Astrocyte of the hippocampus (primary cell): ENCODE measurements around the gene VWA8.

Source experiments
- DNase-seq: peaks from one replicate; pipeline ENCODE4 v3.0.0; 2011; ENCODE audit warnings: low read depth, low spot score

VWA8 gene

GRCh38 chr13:41693434-41693833 is 267.5 kb downstream of the VWA8 start:
- no peak for DNase-seq

- DNase-seq = no peak
These were observed 269.6 kb downstream of the VWA8 start for GRCh38 chr13:41691274-41691673.

GRCh38 chr13:41682766-41683165 is 278.1 kb downstream of the VWA8 start:
- no peak for DNase-seq

- no peak for DNase-seq
These were observed 278.9 kb downstream of the VWA8 start for GRCh38 chr13:41682001-41682400.

GRCh38 chr13:41681587-41681986 is 279.3 kb downstream of the VWA8 start:
- no peak for DNase-seq

- no peak for DNase-seq
These were observed 280.0 kb downstream of the VWA8 start for GRCh38 chr13:41680900-41681299.

- DNase-seq = no peak
These were observed 282.1 kb downstream of the VWA8 start for GRCh38 chr13:41678848-41679247.

- DNase-seq = peak; percentile 36
These were observed 282.7 kb downstream of the VWA8 start for GRCh38 chr13:41678249-41678648.

GRCh38 chr13:41675306-41675705 is 285.6 kb downstream of the VWA8 start:
- DNase-seq = no peak

- no peak for DNase-seq
These were observed 286.7 kb downstream of the VWA8 start for GRCh38 chr13:41674246-41674645.

- no peak for DNase-seq
These were observed 287.3 kb downstream of the VWA8 start for GRCh38 chr13:41673640-41674039.

- DNase-seq = peak; percentile 19
These were observed 290.0 kb downstream of the VWA8 start for GRCh38 chr13:41670873-41671443.

- peak; percentile 93 for DNase-seq
These were observed 292.7 kb downstream of the VWA8 start for GRCh38 chr13:41668130-41668757.

GRCh38 chr13:41666644-41667043 is 294.3 kb downstream of the VWA8 start:
- no peak for DNase-seq

- no peak for DNase-seq
These were observed 300.5 kb downstream of the VWA8 start for GRCh38 chr13:41660411-41660810.

- peak; percentile 20 for DNase-seq
These were observed 302.8 kb downstream of the VWA8 start for GRCh38 chr13:41658057-41658661.

- DNase-seq = no peak
These were observed 304.9 kb downstream of the VWA8 start for GRCh38 chr13:41655997-41656396.

GRCh38 chr13:41654796-41655195 is 306.1 kb downstream of the VWA8 start:
- no peak for DNase-seq

GRCh38 chr13:41652735-41653361 is 308.1 kb downstream of the VWA8 start:
- peak; percentile 72 for DNase-seq

- DNase-seq = no peak
These were observed 309.4 kb downstream of the VWA8 start for GRCh38 chr13:41651413-41652058.

- DNase-seq = no peak
These were observed 310.2 kb downstream of the VWA8 start for GRCh38 chr13:41650706-41651105.

- peak; percentile 65 for DNase-seq
These were observed 311.2 kb downstream of the VWA8 start for GRCh38 chr13:41649659-41650058.
